ENCODE results near the gene EHMT1.

Gene EHMT1

DNA sequence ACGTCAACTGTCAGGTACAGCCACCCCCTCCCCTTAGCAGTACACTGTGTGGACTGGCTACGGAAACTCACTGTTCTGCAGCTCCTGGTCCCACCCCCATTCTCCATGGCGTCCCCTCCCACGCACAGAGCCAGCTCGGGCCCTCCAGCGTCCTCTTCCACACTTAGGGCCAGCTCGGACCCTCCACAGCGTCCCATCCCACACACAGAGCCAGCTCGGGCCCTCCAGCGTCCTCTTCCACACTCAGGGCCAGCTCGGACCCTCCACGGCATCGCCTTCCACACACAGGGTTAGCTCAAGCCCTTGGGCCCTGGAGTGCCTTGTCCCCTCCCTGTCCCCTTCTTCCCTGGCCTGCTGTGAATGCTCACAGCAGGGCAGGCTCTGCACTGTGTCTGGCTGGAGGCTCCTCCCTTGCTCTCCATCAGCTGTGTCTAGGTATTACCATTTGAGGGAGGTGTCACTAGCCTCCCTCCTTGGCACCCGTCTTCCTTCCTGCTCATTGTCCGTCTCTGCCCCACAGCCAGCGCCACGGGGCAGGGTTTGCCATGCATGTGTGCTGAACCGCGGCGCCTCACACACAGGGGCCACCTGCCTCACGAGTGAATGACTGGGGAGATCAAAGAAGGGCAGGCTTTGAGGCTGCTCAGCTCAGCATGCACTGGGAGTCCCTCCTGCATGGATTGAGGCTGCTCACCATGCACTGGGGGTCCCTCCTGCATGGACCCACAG, 180.3 kb downstream of the EHMT1 start:
- TF ChIP-seq Cebpa-rat (IDR thresholded peaks at IDR 0.05): no peak
- H3K27ac ChIP-seq: no peak overlapping the region

DNA sequence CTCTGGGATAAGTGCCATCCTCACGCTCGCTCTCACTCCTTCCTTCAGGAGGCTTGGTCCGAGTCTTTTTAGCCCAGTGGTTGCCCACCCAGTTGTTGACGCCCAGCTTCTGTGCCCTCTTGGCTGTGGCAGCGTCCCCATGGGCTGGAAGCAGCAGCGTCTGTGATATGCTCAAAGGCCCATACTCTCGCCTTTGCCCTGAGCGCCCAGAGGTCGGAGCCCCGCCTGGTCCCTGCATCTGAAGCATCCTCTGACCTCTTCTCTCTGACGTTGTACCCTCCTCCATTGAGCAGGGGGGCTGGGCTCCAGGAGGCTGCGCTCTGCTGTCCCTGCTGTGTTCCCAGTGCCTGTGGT, 180.8 kb downstream of the EHMT1 start:
- H3K27ac ChIP-seq: no peak overlapping the region
- H3K4me3 ChIP-seq: no peak overlapping the region
- 0 out of 22 replicates have a peak overlapping the region, but pooled peaks of 1 of the 11 experiments have one; percentile 18 for H3K4me2 ChIP-seq
- no peak for TF ChIP-seq Cebpa-rat (IDR thresholded peaks at IDR 0.05)
- H3K27me3 ChIP-seq: no peaks in the 10 kb centered on the region
- H4K20me1 ChIP-seq: peaks cover 0 to 41% (median 24%) of the 10 kb centered on the region in 11 experiments; a peak in 17 of 22 replicates
- peaks cover 0 to 31% (median 13%) of the 10 kb centered on the region in 10 experiments; a peak in 12 of 20 replicates for H3K4me1 ChIP-seq
- H3K9me3 ChIP-seq (replicated peaks in 1 of 11): no peaks in the 10 kb centered on the region
- peaks cover 91 to 100% (median 98%) of the 10 kb centered on the region in 11 experiments for H3K36me3 ChIP-seq
- no peak overlapping the region for H3K9ac ChIP-seq

More for the DNA sequence above, 180.3 kb downstream of the EHMT1 start:
- Histone ChIP-seq H4K20me1 (peaks cover 0 to 43% (median 24%) of the 10 kb centered on the region in 11 experiments; a peak in 17 of 22 replicates), H3K9ac (no peak overlapping the region), H3K36me3 (peaks cover 91 to 100% (median 98%) of the 10 kb centered on the region in 11 experiments), H3K27me3 (no peaks in the 10 kb centered on the region), H3K4me3 (no peak overlapping the region), H3K4me1 (peaks cover 0 to 31% (median 13%) of the 10 kb centered on the region in 10 experiments; a peak in 12 of 20 replicates), H3K4me2 (peak overlapping the region in 2 of 11 experiments; percentile 6 to 18; a peak in 2 of 22 replicates), H3K9me3 (replicated peaks in 1 of 11) (no peaks in the 10 kb centered on the region)

DNA sequence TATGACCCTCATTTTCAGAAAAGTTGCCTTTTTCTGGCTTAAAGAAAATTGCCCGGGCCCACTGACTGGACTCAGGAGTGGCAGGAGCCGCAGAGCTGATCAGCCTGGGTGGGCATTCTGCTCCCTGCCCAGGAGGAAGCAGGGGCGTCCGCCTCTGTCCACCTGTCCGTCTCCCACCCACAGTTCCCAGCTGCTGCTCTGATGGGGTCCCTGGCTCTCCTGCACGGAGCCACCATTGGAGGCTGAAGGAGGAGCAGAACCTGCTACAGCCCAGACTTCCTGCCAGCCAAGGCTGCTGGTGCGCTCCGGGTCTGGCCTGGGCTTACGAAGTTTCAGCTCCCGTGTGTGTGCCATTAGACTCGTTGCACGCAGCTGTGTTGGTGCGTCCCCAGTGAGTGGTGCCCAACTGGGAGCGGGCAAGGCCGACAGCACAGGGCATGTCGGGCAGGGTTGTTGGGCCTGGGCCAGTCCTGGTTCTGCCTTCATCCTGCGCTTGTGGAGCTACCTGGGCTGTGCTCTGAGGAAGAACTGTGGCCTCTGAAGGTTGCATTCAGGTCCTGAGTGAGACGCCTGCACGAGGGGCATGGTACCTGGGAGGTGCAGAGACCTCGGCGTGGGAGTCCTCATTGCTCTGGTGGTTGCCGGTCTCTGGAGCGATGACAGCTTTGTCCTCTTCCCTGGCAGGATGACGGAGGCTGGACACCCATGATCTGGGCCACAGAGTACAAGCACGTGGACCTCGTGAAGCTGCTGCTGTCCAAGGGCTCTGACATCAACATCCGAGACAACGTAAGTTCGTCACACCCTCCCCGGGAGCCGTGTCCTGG, 181.6 kb downstream of the EHMT1 start:
- peak overlapping the region in 5 of 11 experiments; percentile 7 to 40 (median 29); a peak in 6 of 22 replicates for H3K4me2 ChIP-seq
- H3K9me3 ChIP-seq (replicated peaks in 1 of 11): no peaks in the 10 kb centered on the region
- TF ChIP-seq Cebpa-rat (IDR thresholded peaks at IDR 0.05): no peak
- H3K27me3 ChIP-seq: no peaks in the 10 kb centered on the region
- peaks cover 0 to 31% (median 13%) of the 10 kb centered on the region in 10 experiments; a peak in 12 of 20 replicates for H3K4me1 ChIP-seq
- 0 out of 22 replicates have a peak overlapping the region, but pooled peaks of 1 of the 11 experiments have one; percentile 29 for H3K9ac ChIP-seq
- H3K36me3 ChIP-seq: peaks cover 91 to 100% (median 98%) of the 10 kb centered on the region in 11 experiments
- H3K4me3 ChIP-seq: no peak overlapping the region
- H3K27ac ChIP-seq: peak overlapping the region in 4 of 11 experiments; percentile 35 to 42 (median 38); a peak in 4 of 22 replicates
- H4K20me1 ChIP-seq: peaks cover 0 to 45% (median 24%) of the 10 kb centered on the region in 11 experiments; a peak in 17 of 22 replicates

DNA sequence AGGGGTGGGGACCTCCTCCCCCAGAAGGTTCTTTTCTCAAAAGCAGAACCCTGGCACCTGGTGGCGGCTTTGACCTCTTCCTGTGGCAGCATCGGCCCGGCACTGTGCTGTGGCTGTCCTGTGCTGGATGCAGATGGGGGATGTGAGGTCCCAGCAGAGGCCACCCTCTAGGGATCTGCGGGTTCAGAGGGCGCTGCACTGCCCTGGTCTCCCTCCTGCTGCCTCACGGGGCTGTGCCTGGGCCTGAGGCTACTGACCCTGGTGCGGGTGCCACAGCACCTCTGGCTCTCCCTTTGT, 182.2 kb downstream of the EHMT1 start:
- 0 out of 22 replicates have a peak, but pooled peaks cover 0 to 4% (median 1%) of the 10 kb centered on the region in 11 experiments for H3K9me3 ChIP-seq (replicated peaks in 1 of 11)
- H3K27ac ChIP-seq: peak overlapping the region in 4 of 11 experiments; percentile 35 to 42 (median 38); a peak in 4 of 22 replicates
- H3K9ac ChIP-seq: 0 out of 22 replicates have a peak overlapping the region, but pooled peaks of 1 of the 11 experiments have one; percentile 29
- no peak overlapping the region for H3K4me3 ChIP-seq
- no peaks in the 10 kb centered on the region for H3K27me3 ChIP-seq
- no peak for TF ChIP-seq Cebpa-rat (IDR thresholded peaks at IDR 0.05)
- H3K36me3 ChIP-seq: peaks cover 91 to 100% (median 98%) of the 10 kb centered on the region in 11 experiments
- H3K4me1 ChIP-seq: peaks cover 0 to 31% (median 13%) of the 10 kb centered on the region in 10 experiments; a peak in 12 of 20 replicates
- H4K20me1 ChIP-seq: peaks cover 0 to 46% (median 24%) of the 10 kb centered on the region in 11 experiments; a peak in 17 of 22 replicates
- H3K4me2 ChIP-seq: peak overlapping the region in 5 of 11 experiments; percentile 7 to 40 (median 29); a peak in 6 of 22 replicates

DNA sequence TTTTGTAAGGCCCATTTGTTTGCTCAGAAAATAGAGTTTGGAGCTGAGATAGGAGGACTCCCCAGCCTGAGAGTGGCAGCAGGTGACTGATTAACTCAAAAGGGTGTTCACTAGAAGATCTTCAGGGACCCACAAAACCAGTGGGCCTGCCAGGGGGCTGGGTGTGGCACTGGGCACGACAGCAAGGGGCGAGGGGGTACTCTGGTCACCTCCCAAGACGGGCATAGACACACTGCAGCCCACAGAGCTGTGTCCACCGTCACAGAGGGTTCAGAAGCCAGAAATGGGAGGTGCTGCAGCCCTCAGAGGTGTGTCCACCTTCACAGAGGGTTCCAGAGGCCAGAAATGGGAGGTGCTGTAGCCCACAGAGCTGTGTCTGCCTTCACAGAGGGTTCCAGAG, 183.2 kb downstream of the EHMT1 start:
- H3K4me3 ChIP-seq: no peak overlapping the region
- no peaks in the 10 kb centered on the region for H3K27me3 ChIP-seq
- no peak overlapping the region for H3K9ac ChIP-seq
- peaks cover 0 to 34% (median 14%) of the 10 kb centered on the region in 10 experiments; a peak in 13 of 20 replicates for H3K4me1 ChIP-seq
- no peak overlapping the region; a peak in 1 of 22 replicates for H3K27ac ChIP-seq
- peaks cover 0 to 53% (median 24%) of the 10 kb centered on the region in 11 experiments; a peak in 17 of 22 replicates for H4K20me1 ChIP-seq
- peaks cover 0 to 9% (median 4%) of the 10 kb centered on the region in 11 experiments; a peak in 3 of 22 replicates for H3K9me3 ChIP-seq (replicated peaks in 1 of 11)
- H3K36me3 ChIP-seq: peaks cover 91 to 100% (median 98%) of the 10 kb centered on the region in 11 experiments
- no peak overlapping the region for H3K4me2 ChIP-seq
- TF ChIP-seq Cebpa-rat (IDR thresholded peaks at IDR 0.05): no peak

DNA sequence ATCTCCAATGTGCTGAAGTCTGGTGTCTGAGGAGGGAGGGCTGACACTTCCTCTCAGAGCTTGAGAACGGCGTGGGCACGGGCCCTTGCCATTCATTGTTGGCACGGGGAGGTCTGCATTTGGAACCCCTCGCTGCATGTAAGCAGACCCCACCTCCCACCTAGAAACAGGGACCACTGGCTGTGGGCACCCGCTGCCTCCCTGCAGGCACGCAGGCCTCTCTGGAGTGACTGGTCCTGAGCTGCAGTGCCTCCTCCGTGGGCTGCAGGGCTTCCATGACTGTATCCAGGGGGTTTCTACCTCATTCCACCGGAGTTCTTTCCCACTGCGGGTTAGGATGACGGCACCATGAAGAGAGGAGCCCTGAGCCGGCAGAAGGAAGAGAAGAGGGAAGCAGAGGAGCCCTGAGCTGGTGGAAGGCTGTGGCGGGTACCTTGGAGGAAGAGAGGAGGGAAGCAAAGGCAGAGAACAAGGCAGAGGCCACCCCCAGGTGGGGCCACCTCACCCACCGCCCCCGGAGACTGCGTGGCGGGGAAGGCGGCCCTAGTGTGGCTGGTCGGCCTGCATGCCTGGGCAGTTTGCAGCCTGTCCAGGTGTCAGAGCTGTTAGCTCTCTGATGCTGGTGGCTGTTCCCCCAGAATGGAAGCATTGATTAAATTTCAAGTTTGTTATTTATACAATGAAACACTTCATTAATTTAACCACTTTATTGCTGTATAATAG, 183.9 kb downstream of the EHMT1 start:
- Histone ChIP-seq H3K36me3 (peaks cover 90 to 100% (median 95%) of the 10 kb centered on the region in 11 experiments), H3K27me3 (no peaks in the 10 kb centered on the region), H3K4me3 (no peak overlapping the region), H4K20me1 (peaks cover 0 to 54% (median 24%) of the 10 kb centered on the region in 11 experiments; a peak in 18 of 22 replicates), H3K9me3 (replicated peaks in 1 of 11) (peaks cover 0 to 10% (median 4%) of the 10 kb centered on the region in 11 experiments; a peak in 3 of 22 replicates), H3K4me2 (no peak overlapping the region), H3K9ac (no peak overlapping the region), H3K27ac (no peak overlapping the region), H3K4me1 (peaks cover 0 to 40% (median 21%) of the 10 kb centered on the region in 10 experiments; a peak in 16 of 20 replicates)
- TF ChIP-seq Cebpa-rat (IDR thresholded peaks at IDR 0.05): no peak

DNA sequence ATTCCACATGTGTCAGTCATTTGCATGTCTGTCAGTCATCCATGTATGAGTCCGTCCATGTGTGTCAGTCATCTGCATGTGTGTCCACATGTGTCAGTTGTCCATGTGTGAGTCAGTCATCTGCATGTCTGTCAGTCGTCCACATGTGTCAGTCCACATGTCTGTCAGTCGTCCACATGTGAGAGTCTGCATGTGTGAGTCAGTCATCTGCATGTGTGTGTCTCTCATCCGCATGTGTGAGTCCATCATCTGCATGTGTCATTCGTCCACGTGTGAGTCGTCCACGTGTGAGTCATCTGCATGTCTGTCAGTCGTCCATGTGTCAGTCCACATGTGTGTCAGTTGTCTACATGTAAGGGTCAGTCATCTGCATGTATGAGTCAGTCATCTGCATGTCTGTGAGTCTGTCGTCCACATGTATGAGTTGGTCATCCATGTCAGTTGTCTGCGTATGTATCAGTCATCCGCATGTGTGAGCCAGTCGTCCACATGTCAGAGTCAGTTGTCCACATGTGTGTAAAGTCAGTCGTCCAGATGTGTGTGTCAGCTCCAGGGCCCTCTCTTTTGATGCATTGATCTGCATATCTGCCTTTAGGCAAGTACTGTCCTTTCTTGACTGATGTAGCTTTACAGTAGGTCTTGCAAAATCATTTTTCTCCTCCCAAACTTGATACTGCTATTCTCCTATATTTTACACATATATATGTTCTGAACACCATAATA, 186.3 kb downstream of the EHMT1 start:
- H3K4me1 ChIP-seq: peaks cover 11 to 43% (median 32%) of the 10 kb centered on the region in 10 experiments; a peak in 19 of 20 replicates
- H3K36me3 ChIP-seq: peaks cover 76 to 93% (median 89%) of the 10 kb centered on the region in 11 experiments
- H3K9ac ChIP-seq: no peak overlapping the region
- no peak for TF ChIP-seq Cebpa-rat (IDR thresholded peaks at IDR 0.05)
- H4K20me1 ChIP-seq: peaks cover 12 to 50% (median 21%) of the 10 kb centered on the region in 11 experiments; a peak in 20 of 22 replicates
- no peak overlapping the region for H3K4me2 ChIP-seq
- no peaks in the 10 kb centered on the region for H3K27me3 ChIP-seq
- H3K9me3 ChIP-seq (replicated peaks in 1 of 11): peaks cover 0 to 10% (median 4%) of the 10 kb centered on the region in 11 experiments; a peak in 3 of 22 replicates
- no peak overlapping the region for H3K4me3 ChIP-seq
- no peak overlapping the region for H3K27ac ChIP-seq
